Mucosa of stomach (tissue), 1 donor: ENCODE results near the gene TBC1D16.

Experiments used
- H3K27me3 ChIP-seq: one replicate; pipeline ENCODE4 v1.7.0; 2013; ENCODE audit warnings: mild to moderate bottlenecking, low read length; ENCODE audit not compliant: control insufficient read depth, insufficient read depth
- H3K36me3 ChIP-seq: one replicate; pipeline ENCODE4 v1.7.0; 2013; ENCODE audit warnings: low read length; ENCODE audit not compliant: control insufficient read depth, insufficient read depth
- H3K4me1 ChIP-seq: one replicate; pipeline ENCODE4 v1.7.0; 2013; ENCODE audit warnings: mild to moderate bottlenecking, low read length; ENCODE audit not compliant: control insufficient read depth, insufficient read depth
- H3K4me3 ChIP-seq: one replicate; pipeline ENCODE4 v1.7.0; 2013; ENCODE audit warnings: low read length
- H3K9ac ChIP-seq: one replicate; pipeline ENCODE4 v1.7.0; 2013; ENCODE audit warnings: mild to moderate bottlenecking, low read length, moderate library complexity
- H3K9me3 ChIP-seq: one replicate; pipeline ENCODE4 v1.7.0; 2013; ENCODE audit warnings: mild to moderate bottlenecking, low read length, moderate library complexity; ENCODE audit not compliant: control insufficient read depth
- donor health status: Pancreatic carcinoma.

TBC1D16 gene

DNA sequence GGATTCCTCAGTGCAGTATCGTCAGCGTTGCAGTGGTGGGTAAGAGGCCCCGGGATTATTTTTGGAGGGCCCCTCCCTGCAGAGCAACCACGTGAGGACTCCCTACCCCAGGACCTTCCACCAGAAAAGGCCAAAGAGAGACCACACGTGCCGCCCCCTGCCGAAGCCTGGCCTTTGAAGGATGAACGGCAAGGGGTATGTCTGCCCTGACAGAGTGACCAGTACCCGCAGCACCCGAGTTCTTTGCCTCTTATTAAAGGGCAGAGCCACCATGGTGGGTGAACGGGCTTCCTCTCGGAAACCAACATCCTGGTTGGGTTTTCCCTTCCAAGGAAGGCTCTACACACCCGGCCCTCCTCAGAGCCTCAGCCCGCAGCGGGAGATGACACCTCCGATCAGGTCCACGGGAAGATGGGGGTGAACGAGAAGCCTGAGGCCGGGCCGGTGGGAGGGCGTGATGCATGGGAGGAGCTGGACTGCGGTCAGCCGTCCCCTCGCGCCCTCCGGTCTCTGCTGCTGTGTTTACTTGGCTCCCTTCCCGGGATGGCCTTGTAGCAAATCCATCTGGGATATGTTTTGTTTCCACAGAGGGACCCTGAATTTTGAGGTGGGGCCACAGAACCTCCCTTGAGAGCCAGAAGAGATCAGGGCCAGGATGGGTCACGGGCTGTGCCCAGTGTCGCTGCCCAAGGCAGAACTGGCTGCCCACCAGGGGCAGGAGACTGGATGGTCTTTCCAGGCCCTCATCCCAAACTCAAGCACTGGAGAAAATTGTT, 49.1 kb downstream of the TBC1D16 start:
- Histone ChIP-seq H3K4me1 (peaks cover 60% of the 10 kb centered on the region), H3K27me3 (no peaks in the 10 kb centered on the region), H3K36me3 (no peaks in the 10 kb centered on the region), H3K9me3 (no peaks in the 10 kb centered on the region), H3K4me3 (no peak overlapping the region), H3K9ac (no peak overlapping the region)

DNA sequence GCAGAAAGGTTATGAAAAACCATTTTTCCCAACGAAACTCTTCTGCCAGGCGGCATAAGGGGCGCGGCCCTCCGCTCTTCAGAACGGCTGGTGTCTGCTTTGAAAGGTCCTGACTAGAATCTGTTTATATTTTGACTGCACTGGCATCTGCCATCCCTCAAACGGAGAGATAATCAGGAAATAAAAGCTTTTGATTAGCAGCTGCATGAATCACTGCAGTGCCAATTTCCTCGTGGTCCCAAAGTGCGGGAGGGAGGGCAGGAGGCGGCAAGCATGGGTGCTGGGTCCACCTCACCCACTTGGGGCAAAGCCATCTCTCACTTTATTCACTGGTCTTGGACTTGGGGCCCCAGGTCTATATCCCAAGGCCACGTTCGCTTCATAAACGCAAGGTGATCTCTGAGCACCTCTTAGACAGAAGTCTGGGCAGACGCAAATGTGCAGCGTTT, 49.7 kb downstream of the TBC1D16 start:
- Histone ChIP-seq H3K9ac (no peak overlapping the region), H3K9me3 (no peaks in the 10 kb centered on the region), H3K36me3 (no peaks in the 10 kb centered on the region), H3K4me3 (no peak overlapping the region), H3K27me3 (no peaks in the 10 kb centered on the region), H3K4me1 (peaks cover 55% of the 10 kb centered on the region)

DNA sequence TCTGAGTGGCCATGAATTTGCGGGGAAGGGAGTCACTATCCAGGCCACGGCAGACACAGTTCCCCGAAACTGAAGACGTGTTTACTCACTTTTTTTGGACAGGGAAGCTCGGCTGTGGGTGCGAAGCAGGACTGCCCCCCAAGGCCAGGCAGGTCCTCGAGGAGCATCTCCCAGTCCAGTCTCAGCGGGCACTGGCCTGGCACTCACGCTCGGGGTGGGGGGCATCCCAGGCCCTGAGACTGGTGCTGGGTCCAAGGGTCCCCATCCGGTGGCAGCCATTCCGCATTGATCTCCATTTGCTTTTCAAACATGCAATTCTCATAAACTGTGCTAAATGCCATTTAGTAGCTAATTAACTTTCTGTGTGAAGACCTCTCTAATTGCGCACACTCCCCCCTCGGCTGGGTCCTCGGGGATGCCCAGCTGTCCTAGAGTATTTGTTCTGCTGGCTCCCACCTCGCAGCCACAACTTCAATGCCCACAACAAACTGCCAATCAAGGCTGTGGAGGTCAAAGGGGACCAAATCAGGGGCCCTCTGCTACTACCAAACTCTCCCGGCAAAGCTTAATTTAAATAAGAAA, 50.2 kb downstream of the TBC1D16 start:
- Histone ChIP-seq H3K4me1 (peaks cover 50% of the 10 kb centered on the region), H3K9me3 (no peaks in the 10 kb centered on the region), H3K36me3 (no peaks in the 10 kb centered on the region), H3K4me3 (no peak overlapping the region), H3K9ac (no peak overlapping the region), H3K27me3 (no peaks in the 10 kb centered on the region)

DNA sequence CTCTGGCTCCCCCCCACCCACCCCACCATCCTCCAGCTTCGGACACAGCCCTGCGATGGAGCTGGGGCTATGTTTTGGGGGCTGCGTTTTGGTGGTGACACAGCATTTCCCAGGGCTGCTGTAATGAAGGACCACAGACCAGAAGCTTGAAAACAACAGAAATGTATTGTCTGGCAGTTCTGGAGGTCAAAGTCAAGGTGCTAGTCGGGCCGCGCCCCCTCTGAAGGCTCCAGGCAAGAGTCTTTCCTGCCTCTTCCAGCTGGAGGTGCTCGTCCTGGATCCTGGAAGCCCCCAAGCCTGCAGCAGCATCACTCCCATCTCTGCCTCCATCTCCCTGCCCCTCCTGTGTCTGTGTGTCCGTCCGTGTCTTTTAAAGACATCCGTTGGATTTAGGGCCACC, 50.8 kb downstream of the TBC1D16 start:
- Histone ChIP-seq H3K27me3 (no peaks in the 10 kb centered on the region), H3K4me1 (peaks cover 44% of the 10 kb centered on the region), H3K36me3 (no peaks in the 10 kb centered on the region), H3K9ac (no peak overlapping the region), H3K9me3 (no peaks in the 10 kb centered on the region), H3K4me3 (no peak overlapping the region)

DNA sequence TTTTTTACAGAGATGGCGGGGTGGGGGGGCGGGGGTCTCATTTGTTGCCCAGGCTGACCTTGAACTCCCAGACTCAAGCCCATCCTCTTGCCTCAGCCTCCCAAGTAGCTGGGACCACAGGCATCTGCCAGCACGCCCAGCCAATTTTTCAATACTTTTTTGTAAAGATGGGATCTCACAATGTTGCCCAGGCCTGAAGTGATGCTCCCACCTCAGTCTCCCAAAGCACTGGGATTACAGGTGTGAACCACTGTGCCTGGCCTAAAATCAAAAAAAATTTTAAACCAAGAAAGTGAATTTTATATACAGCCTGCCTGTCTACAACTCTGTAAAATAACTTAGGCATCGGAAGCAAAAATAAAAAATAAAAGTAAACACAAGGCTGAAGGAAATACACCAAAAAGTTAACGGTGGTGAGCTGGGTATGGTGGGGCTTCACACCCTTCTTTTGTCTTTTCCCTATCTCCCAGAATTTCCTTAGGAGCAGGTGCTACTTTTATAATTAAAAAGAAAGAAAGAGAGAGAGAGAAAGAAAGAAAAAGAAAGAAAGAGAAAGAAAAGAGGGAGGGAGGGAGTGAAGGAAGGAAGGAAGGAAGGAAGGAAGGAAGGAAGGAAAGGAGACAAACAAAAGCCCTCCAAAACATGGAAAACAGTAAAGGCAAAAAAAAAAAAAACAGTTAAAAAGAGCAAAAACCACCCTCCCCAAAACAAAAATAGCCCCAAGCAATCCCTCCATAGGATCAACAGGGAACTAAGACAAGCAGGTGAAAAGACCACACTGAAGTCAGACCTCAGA, 51.4 kb downstream of the TBC1D16 start:
- Histone ChIP-seq H3K4me3 (no peak overlapping the region), H3K9me3 (no peaks in the 10 kb centered on the region), H3K4me1 (peaks cover 38% of the 10 kb centered on the region), H3K36me3 (no peaks in the 10 kb centered on the region), H3K27me3 (no peaks in the 10 kb centered on the region), H3K9ac (no peak overlapping the region)

DNA sequence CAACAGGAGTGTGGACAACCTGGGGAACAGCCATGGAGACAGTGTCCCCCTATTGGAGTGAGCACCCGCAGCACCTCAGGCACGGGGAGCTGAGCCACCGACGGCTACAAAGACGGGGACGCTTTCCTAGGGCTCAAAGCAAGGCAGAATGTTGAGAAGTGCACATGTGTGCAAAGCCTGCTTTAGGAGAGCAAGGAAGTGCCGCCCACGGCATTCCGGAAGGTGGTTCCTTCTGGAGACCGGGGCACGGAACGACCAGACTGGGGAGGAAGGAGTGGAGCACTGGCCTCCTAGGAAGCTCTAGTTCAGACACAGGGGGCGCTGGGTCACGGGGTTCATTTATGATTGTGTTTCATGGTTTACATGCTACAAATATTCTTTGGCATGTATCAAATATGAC, 52.2 kb downstream of the TBC1D16 start:
- Histone ChIP-seq H3K27me3 (no peaks in the 10 kb centered on the region), H3K36me3 (no peaks in the 10 kb centered on the region), H3K9ac (no peak overlapping the region), H3K9me3 (no peaks in the 10 kb centered on the region), H3K4me3 (no peak overlapping the region), H3K4me1 (peaks cover 30% of the 10 kb centered on the region)

DNA sequence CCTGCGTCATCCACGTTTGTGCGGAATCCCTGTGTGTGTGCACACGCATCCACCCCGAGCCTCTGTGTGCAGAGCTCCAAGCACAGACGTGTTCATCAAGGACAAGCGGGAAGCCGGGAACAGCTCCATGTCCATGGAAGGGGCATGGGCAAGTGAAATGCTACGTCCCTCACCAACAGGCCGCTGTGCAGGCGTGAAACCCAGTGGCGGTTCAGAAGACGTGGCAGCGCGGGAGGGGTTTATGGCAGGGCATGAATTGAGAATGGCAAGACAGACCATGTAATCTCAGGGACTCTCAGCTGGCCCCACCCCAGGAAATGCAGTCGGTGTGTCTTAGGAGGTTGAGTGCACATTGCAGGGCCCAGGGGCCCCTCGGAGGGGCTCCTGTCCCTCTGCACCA, 52.7 kb downstream of the TBC1D16 start:
- H3K9me3 ChIP-seq = no peaks in the 10 kb centered on the region
- no peak overlapping the region for H3K4me3 ChIP-seq
- peaks cover 26% of the 10 kb centered on the region for H3K4me1 ChIP-seq
- H3K27me3 ChIP-seq = no peaks in the 10 kb centered on the region
- H3K36me3 ChIP-seq = no peaks in the 10 kb centered on the region
- no peak overlapping the region for H3K9ac ChIP-seq

DNA sequence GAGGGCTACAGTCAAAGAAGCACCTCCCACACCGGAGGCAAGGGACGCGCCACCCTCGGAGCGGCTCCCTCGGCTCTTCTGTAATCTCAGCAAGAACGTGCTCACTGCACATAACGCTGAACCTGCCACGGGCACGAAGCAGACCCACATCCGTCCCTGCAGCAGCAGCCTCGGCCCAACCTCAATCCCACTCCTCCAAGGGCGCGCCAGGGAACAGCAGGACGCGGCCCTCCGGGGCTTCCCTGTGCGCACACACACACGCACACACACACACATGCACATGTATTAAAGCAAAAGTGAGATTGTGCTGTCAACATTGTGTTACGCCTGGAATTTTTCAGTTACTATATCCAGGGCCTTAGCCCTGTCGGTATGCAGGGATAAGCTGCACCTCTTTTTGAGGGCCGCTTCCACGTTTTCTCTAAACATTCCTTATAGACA, 54.0 kb downstream of the TBC1D16 start:
- H3K27me3 ChIP-seq = no peaks in the 10 kb centered on the region
- H3K36me3 ChIP-seq = no peaks in the 10 kb centered on the region
- peaks cover 13% of the 10 kb centered on the region for H3K4me1 ChIP-seq
- H3K9me3 ChIP-seq = no peaks in the 10 kb centered on the region
- no peak overlapping the region for H3K9ac ChIP-seq
- no peak overlapping the region for H3K4me3 ChIP-seq

DNA sequence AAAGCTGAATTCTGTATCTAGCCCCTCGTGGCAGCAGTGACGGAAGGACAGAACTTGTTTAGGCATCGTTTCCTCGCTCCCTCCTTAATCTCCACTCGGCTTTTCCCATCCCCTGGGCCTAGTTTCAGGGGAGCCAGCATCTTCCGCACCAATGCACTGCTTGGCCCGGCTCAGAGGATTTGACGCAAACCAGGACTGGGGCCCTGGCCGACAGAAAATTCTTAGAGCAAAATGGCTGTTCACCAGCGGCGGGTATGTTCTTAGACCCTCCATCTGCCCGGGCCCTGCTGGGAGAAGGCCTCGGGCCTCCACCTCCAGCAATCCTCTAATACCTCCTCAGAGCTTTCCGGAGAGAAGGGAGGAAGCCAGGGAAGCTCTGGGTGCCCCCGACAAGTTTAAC, 54.6 kb downstream of the TBC1D16 start:
- no peak overlapping the region for H3K9ac ChIP-seq
- H3K4me1 ChIP-seq = peaks cover 7% of the 10 kb centered on the region
- no peaks in the 10 kb centered on the region for H3K27me3 ChIP-seq
- H3K36me3 ChIP-seq = no peaks in the 10 kb centered on the region
- no peaks in the 10 kb centered on the region for H3K9me3 ChIP-seq
- H3K4me3 ChIP-seq = no peak overlapping the region

DNA sequence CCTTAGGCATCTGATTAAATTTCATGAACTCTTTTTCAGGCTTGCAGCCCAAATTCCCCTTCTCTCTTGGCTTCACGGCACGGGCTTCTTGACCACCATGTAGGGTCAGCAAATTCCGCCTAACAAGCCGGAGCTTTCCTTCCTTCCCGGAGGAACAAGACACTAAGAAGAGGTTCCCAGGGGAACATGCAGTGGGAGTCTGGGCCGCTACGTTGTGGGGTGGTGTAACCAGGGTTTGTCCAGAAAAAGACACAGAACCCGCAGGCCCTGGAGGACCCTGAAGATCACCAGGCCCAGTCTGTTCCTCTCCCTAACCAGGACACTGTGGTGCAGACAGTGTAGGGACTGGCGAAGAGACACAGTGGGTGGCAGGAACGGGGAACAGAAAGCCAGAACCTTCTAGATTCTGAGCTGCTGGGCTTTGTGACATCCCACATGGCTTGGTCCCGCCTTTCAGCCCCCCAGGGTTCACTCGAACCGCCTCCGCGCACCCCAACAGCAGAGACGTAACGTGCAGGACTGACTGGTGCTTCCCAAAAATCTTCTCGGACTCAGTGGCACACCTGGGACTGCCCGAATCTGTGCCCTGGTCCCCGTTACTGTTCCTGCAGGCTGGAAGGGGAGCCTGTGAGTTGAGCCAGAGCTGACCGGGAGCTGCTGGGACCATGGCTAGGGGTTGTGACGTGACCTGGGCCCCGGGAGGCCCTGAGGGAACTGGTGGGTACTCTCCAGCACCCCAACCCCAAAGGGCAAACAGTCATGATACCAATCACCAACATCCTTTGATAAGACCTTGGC, 55.2 kb downstream of the TBC1D16 start:
- H3K9ac ChIP-seq = no peak overlapping the region
- peaks cover 7% of the 10 kb centered on the region for H3K4me1 ChIP-seq
- H3K27me3 ChIP-seq = no peaks in the 10 kb centered on the region

DNA sequence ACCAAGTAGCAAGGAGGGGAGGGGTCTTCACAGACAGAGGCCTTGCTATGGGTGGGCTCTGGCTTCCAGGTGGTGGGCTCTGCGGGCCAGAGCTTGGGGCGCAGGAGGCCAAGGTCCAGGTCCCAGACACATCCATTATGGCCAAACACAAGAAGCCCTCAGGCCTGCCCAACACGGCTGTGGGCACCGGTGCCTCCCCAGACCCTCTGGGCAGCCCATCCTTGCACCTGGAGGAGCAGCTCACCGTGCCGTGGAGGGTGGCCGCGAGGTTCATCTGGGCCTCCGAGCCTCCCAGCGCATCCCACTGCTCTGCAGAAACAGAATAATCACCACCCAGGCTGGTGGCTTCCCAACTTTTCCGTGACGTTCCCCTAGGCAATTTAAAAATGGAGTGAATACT, 55.9 kb downstream of the TBC1D16 start:
- Histone ChIP-seq H3K4me3 (no peak overlapping the region), H3K9ac (no peak overlapping the region), H3K36me3 (no peaks in the 10 kb centered on the region), H3K27me3 (no peaks in the 10 kb centered on the region), H3K4me1 (peaks cover 13% of the 10 kb centered on the region), H3K9me3 (no peaks in the 10 kb centered on the region)

More for the DNA sequence above, 55.2 kb downstream of the TBC1D16 start:
- Histone ChIP-seq H3K9me3 (no peaks in the 10 kb centered on the region), H3K4me3 (no peak overlapping the region), H3K36me3 (no peaks in the 10 kb centered on the region)
